ENCODE measurements around the gene CLSTN2.

CLSTN2 gene

DNA sequence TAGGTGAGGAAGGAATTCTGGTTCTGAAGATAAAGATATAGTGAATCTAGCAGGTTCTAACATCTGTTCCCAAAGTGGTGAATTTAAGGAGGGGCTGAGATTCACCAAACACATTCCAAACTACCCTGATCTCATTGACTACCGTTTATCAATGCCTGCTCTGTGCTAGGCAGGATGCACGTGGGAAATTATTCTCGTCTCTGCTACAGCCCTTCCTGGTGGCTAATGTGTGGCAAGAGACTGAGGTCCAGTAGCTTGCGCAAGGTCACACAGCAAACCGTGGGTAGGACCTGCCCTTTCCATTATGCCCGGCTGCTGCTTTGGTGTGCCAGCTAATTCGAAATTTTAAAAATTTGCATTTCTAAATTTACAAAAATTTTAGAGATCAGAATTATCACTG, 533.4 kb downstream of the CLSTN2 start:
- no peak for FAIRE-seq

DNA sequence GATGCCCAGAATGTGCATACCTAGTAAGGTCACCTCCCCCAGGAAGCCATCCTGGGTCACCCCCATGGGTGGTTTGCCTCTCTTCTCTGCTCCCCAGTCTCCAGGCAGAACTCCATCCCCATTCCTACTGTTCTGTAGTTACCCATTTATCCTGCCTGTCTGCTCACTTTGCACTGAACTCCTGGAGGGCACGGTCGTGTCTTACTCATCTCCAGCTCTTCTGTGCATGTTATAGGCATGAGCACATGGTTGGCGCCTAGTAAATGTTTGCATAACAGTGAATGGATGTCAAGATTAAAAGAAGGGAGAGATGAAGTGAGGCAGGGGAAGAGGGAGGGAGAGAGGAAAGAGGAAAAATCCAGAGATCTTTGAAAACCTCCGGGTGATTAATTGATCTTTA, 534.5 kb downstream of the CLSTN2 start:
- FAIRE-seq: no peak

DNA sequence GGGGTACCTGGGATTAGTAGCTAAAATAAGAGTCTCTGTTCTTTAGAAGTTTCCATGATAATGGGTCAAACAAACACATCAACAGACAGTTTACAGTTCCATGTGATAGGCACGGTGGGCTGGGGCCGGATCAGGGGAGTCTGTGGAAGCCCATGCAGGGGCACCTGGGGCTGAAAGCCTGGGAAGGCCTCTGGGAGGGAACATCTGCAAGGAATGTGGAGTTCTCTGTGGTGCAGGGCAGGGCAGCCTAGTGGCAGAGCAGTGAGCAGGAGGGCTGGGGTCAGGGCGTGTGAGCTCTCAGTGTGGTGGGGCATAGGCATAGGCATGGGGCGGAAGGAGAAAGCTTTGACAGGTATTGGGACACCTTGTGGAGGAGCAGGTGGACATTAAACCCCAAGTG, 535.2 kb downstream of the CLSTN2 start:
- no peak for FAIRE-seq

DNA sequence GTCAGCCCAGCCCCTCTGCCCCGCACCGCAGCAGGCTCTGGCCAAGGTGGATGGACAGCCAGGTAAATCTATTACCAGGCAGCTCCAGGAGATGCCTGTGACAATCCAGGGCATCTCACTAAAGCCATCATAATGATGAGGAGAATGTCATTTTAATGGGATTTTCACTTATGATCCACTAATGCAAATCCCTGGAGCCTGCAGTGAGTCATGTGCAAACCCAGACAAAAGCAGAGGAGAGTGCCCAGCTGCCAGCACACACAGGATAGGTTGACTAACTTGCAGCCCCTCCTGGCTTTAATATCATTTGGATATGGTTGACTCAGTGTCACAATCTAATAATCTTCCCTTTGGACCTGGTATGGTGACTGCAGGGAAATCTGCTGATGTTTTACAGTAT, 536.0 kb downstream of the CLSTN2 start:
- FAIRE-seq: no peak

DNA sequence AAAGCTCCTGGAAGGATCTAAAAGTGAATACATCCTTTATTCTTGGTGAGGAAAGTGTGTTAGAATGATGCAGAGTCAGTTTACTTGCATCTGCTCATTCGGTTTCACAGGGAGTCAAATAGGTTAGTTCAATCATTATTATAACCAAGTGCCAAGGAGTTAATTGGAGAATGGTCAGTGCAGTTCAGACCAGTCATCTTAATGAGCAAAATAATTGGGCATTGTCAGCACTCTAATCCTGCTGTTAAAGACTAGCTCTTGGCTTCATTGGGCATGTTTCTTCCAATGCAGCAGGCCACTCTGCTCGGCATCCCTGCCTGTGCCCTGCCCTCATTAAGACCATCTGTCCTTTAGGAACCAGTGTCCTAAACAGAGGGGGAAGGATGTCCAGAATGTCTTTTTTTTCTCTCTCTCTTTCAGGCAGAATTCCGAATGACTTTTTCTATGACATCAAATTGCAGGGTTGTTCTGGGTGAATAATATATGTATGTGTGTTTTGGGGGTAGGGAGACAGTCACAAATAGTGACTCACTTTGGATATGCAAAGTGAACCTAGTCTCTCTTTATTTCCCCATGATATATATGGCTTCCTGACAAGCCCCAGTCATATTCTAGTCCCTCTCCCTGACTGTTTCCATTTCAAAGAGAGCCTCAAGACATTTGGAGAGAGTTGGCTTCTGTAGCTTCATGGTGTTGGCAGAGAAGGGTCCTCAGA, 537.5 kb downstream of the CLSTN2 start:
- no peak for FAIRE-seq

DNA sequence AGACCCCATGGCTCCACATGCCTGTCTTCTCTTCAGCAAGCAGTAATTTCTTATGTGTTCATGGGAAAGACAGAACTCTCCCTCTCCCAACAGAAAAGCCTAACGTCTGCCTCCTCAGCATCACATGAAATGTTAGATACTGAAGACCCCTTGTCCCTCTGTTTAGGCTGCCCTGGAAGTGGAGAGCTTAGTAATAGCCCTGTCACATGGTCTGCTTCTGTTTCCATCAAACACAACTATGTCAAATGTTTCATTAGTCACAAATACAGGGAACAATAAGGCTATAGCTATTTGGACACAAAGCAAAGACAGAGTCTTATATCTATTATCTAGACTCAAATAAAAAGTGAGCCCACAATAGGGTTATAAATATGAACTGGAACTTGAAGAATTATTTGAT, 552.6 kb downstream of the CLSTN2 start:
- no peak for FAIRE-seq

DNA sequence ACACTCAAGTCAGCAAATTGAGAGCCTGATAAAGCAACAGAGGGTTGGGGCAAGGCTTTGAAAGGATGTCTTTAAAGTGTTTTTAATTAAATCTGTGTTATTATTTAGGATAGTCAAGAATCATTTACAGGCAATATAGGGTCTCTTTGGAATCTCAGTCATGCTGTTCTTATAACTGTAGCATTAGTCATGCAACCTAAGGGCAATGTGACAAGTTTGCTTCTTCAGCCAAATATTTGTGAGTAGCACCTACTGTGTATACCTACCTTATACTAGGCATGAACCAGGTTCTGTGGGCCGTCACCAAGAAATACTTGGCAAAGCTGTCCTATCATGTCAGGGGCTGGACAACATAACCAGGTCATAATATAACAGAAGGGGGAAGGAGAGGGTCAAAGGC, 558.3 kb downstream of the CLSTN2 start:
- no peak for FAIRE-seq

DNA sequence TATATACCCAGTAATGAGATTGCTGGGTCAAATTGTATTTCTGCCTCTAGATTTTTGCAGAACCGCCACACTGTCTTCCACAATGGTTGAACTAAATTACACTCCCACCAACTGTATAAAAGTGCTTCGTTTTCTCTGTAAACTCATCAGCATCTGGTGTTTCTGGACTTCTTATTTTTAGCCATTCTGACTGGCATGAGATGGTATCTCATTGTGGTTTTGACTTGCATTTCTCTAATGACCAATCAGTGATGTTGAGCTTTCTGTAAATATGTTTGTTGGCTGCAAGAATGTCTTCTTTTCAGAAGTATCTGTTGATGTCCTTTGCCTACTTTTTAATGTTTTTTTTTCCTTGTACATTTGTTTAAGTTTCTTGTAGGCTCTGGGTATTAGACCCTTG, 560.0 kb downstream of the CLSTN2 start:
- no peak for FAIRE-seq

DNA sequence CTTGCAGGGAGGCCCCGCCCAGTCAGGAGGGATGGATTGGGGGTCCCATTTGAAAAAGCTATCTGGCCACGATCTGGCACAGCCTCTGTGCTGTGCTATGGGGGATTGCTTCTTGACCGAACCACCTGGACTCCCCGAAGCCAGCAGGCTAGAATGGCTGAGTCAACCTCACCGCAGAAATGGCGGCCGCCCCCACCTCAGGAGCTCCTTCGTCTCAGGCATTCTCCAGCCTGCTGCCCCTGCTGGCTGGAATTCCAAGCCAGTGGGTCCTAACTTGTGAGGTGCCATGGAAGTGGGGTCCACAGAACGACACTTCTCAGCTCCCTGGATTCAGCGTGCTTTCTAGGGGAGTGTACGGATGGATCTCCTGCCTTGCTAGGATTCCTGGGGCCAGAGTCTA, 562.3 kb downstream of the CLSTN2 start:
- no peak for FAIRE-seq

DNA sequence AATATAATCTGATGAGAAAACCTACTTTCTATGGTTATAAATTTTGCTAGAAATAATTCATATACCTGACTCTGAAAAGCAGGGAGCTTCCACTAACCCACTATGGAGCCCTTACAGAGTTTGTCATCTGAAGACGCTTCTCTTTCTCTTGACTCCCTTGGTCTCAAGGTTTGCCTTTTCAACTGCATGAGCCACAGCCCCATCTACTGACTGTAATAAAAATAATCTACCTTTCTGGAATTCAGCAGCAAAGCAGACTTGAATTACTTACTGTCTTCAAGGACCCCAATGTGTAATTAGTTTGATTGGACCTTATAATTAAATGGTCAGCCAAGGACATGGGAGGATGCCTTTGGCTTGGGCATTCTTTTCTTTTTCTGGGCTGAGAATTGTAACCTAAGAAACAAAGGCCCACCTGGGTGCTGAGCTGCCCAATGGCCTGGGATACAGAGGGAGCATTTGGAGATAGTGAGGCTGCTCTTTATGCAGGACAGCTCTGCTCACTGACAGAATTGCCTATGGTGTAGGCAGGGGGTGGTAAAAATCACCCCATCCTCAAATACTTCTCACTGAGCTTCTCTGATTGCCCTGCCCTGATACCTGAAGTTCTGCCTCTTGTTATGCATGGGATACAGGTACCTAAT, 564.3 kb downstream of the CLSTN2 start:
- FAIRE-seq: peak; percentile 36

DNA sequence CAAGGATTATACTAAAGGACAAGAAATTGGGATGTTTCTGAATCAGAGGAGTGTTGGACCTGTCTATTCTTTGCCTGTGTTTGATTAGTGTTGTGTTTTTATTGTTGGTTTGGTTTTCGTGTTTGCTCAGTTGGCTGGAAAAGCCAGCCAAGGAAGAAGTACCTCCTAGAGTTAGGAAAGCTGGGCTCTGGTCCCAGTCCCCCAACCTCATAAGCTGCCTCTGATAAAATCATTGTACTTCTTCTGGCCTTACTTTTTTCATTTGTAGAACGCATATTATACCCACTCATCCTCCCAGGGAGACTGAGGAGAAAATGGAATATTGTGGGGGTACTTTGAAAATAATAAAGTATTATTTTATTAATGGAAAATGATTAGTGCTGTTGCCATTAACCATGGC, 565.5 kb downstream of the CLSTN2 start:
- FAIRE-seq: no peak

DNA sequence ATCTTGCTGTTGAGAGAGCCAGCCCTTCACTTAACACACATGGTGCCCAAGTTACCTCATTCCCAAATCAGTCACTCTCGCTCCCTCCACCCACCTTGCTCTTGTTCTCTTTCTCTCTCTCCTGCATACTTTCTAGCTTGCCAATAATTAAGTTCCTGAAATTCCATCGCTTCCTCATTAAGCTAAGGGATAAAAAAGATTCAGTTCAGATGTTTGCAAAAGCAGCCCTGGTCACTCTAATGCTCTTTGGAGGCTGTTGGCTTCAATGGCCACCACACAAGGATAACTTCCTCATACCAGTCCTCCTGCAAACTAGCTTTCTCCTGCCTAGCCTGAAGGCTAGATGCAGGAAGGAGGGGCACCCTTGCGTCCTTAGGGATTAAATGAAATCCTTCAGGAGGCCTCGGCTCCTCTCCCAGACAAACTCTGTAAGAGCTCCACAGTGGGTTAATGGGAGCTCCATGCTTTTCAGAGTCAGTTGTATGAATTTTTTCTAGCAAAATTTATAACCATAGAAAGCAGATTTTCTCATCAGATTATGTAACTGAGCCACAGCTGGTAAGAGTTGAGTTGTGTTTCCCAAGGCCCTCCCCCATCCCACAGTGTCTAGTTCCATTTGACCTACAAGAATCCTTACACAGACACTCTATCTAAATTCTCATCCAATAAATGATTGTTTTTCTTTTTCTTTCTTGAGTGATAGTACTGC, 566.2 kb downstream of the CLSTN2 start:
- no peak for FAIRE-seq

DNA sequence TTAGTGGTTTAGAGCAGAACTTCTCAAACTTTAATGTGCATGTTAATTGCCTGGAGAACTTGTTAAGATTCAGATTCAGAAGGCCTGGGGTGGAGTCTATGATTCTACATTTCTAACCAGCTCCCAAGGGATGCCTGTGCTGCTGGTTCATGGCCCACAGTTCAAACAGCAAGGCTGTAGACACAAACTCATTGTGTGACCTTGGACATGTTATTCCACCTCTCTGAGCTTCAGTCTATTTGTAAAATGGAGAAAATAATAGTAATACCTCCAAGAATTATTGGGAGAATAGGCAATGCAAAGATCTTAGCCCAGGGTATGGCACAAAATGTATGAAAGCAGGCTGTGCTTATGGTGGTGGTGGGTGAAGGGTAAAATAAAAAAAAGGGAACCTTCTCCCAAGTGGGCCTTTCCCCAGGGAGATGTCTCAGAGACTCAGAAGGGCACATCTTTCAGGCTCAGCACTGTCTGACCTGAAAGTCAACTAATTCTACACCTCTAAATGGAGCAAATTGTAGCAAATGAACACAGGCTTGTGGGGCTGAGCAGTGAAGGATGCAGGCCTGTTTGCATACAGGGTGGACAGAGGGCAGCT, 566.9 kb downstream of the CLSTN2 start:
- FAIRE-seq: no peak

DNA sequence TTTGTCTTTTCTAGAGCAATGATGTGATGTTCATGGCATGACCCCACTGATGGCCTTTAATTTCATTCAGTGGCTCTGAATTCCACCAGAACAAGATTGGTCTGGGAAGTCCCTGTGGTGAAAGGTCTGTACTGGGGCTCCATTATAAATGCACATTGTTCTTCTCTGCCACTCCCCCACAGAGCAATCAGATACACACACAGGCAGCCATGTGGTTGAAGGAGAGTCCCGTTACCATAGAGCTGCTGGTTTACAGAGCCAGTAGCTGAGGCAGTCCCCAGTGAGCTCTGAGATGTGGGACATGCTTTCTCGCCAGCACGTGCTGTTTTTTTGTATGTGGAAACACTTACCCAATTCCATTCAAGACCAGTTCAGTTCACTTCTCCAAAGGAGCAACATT, 570.2 kb downstream of the CLSTN2 start:
- FAIRE-seq: no peak

DNA sequence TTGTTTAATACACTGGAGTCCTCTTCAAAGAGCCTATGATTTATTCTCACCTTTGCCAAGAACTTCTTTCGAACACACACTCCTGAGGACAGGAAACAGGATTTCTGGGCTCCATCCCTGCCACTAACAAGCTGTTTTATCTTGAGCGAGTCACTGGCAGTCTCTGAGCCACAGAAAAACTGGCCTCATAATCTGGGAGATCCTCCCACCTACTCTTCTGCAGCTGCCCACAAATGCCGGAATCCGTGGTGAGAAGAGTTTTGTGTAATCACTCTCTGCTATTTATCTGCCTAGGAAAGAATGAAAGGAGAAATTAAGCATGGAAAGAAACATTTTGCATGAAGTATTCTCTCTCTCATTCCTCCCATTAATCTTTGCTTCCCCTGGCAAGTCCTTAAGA, 570.9 kb downstream of the CLSTN2 start:
- FAIRE-seq: no peak

DNA sequence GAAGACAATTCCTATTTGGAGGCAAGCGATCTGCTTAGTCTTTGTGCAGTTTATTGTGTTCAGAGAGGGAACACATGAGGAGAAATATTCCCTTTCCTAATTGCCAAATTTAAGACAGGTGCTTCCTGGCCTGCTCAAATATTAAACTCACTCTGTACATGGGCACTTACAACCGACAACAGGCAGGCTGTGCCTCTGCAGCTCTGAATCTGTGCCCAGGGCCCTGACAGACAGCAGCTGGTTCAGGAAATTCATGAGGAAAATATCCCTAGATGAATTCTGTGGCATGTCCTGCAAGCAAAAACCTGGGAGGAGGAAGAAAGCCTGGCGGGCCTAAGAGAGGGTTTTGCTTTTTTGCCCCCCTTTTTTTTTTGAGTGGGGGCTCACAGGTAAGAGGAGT, 573.6 kb downstream of the CLSTN2 start:
- FAIRE-seq: no peak

DNA sequence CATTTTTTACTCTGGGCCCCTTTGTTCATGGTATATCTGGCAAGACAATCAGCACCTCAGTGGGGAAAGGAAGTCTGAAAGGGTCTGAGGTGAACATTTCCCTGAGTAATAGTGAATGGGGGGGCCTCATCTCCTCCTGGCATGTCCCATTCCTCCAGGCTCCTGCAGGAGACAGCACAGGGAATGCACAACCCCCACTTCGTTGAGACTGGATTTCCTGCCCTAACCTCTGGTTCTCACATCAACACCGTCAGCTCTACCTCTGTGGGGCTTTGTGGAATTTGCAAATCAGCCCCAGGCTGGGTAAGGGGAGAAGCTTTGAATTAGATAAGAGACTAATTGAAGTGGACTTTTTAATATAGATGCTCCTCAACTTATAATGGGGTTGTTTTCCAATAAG, 574.5 kb downstream of the CLSTN2 start:
- FAIRE-seq: no peak

DNA sequence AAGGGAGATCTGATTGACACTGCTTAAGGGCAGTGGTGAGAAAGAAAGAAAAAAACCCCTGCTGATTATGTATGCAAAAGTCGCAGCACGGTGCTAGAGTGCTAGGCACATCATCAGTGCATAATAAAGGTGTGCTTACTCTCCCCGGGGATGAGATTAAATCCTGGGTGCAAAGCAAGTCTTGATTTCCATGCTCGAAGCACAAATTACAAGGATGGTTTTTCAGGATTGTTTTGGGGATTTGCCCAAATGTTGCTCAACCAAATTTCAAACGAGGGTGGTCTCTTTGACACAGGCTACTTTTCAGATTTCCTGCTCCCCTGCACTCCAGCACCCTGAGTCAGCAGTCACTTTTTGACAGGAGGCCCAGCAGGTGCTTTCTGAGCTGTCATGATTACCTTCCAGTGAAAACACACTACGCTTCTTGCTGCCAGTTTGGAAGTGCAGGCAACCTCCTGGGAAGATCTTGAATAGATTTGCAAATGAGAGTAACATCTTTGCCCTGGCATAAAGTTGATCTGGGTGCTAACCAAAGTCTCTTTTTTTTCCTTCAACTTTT, 575.4 kb downstream of the CLSTN2 start:
- no peak for FAIRE-seq

DNA sequence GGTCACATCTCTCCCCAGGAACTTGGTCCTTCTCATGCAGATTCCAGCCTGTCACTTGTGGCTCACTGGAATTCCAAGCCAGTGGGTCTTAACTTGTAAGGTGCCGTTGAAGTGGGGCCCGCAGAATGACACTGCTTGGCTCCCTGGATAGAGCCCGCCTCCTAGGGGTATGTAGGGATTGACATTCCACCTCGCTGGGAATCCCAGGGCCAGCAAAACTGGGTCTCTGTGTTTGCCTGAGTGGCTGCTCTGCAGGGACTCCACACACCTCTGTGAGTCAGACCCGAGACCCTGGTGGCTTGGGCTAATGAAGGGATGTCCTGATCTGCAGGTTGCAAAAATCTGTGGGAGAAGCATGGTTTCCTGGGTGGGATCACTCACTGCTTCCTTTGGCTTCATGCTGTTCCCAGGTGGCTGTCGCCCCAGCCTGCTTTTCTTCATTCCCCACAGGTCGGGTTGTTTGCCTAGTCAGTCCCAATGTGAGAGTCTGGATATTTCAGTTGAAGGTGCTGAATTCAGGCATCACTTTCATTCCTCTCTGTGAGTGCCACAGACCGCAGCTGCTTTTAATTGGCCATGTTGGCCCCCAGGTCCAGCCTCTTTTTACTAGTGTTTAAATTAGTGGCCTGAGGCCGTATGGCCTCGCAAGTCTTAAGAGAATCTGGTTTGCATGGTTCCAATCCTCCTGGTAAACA, 586.9 kb downstream of the CLSTN2 start:
- FAIRE-seq: no peak

DNA sequence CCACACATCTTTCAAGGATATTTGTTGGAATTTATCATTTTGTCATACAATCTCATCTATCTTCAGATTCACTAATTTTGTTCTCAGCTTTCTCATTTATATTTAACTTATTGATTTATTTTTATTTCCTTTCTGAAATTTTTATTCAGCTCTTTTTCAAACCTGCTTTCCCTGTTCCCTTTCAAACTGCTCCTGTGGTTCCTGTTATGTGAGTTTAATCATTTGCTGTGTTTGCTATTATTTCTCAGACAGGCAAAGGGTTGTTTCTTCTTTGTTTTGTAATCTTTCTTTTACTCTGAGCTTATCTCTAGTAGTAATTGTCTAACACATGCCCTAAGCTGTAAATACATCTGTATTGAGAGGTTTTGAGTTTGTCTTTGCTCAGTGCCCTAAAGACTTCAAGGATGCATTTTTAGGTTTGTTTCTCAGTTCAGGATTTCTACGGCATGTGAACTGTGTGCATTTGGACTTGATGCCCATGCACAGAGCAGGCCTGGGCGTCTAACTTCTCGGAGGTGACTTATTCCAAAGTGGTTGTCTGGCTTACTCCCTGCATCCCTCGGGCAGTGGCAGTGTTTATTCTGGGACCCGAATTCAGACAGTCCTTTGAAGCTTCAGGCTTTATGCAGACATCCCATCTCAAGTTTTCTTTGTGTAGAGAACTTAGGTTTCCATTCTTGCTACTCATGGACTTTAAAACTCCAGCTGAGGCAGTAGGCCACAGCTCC, 587.8 kb downstream of the CLSTN2 start:
- FAIRE-seq: no peak

DNA sequence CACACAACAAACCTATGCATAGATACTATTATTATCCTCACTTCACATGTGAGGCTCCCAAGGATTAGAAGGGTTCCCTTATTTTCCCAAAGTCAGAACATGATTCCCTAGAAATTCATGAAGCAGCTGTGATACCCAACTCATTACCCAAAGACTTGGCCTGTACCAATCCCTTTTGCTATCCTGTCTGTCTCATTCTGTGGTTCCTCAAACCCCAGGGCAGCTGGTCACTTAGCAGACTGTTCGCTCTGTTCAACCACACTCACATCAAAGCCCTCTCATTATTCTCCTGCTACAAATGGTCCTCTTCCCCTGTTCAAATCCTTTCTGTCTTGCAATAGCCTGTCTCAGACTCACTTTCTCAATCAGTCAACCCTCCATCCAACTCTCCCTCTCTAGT, 588.6 kb downstream of the CLSTN2 start:
- no peak for FAIRE-seq

DNA sequence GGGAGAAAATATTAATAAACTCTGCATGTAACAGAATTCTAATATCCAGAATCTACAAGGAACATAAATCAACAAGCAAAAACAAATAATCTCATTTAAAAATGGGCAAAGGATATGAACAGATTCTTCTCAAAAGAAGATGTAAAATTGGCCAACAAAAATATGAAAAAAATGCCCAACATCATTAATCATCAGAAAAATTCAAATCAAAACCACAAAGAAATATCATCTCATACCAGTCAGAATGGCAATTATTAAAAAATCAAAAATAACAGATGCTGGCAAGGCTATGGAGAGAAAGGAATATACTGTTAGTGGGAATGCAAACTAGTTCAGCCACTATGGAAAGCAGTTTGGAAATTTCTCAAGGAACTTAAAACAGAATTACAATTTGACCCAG, 592.2 kb downstream of the CLSTN2 start:
- FAIRE-seq: no peak
